HepG2 (cell line): ENCODE results near the gene PPOX. TPM values are rescaled to one million over a fixed set of nuclear protein-coding genes. Genes with fewer than 3 reads are reported as not detected.

Experiments
- ATAC-seq: fragments of 200-7000 bp; cut with Tn5 transposase; 3 replicates; pipeline ENCODE4 v1.9.1; 2020; ENCODE audit warnings: mild to moderate bottlenecking, moderate library complexity
- BruUV-seq: library from RNA; stranded (reverse); fragments of 400-500 nt; replicated peaks from 2 replicates; lab custom pipeline; 2021; lab: Mats Ljungman, UMichigan
- CTCF ChIA-PET: fragments of 300-600 bp; formaldehyde crosslinking; extraction: SDS; loops from one replicate; lab custom pipeline; 2021; ENCODE audit warnings: low total read pairs, inconsistent platforms, low intra/inter-chr PET ratio; lab: Yijun Ruan, JAX
- POLR2A ChIA-PET: fragments of 350-600 bp; sonication (Branson Sonifier 250); formaldehyde crosslinking; loops from one replicate; lab custom pipeline; 2020; ENCODE audit warnings: antibody characterized with exemption, inconsistent platforms; lab: Yijun Ruan, JAX
- DNase-seq: peaks from one replicate; pipeline ENCODE4 v3.0.0-alpha.2; 2015; ENCODE audit warnings: low spot score
- FAIRE-seq: peaks from 3 replicates; lab custom pipeline; 2011; peaks lifted over from hg19 to GRCh38; lab: Jason Lieb, UNC
- H2AFZ ChIP-seq: one replicate; pipeline ENCODE4 v1.6.1; 2011; ENCODE audit warnings: low read length, inconsistent platforms
- H3K27ac ChIP-seq: fragments of 300-600 bp; 3 replicates; pipeline ENCODE4 v1.8.0; 2011; ENCODE audit warnings: mixed run types, mild to moderate bottlenecking, mixed read lengths, low read length, inconsistent platforms; ENCODE audit not compliant: insufficient read depth; ENCODE audit errors: extremely low read length
- H3K27me3 ChIP-seq, 2 experiments: fragments of 200-600 bp in 1 of 2; 2 replicates in 1 of 2; 3 replicates in 1 of 2; pipeline versions ENCODE4 v1.6.0 to v1.8.0; 2011; ENCODE audit warnings: low read length in 2 of 2, mild to moderate bottlenecking in 2 of 2, moderate library complexity in 2 of 2, inconsistent platforms in 1 of 2; ENCODE audit not compliant: insufficient read depth in 2 of 2, control insufficient read depth in 1 of 2
- H3K36me3 ChIP-seq, 2 experiments: fragments of 200-600 bp in 1 of 2; replicated peaks in 1 of 2; 2 replicates in 1 of 2; 3 replicates in 1 of 2; pipeline versions ENCODE4 v1.5.1 to v1.8.0; 2011; ENCODE audit warnings: low read length in 2 of 2, inconsistent platforms in 1 of 2; ENCODE audit not compliant: insufficient read depth in 2 of 2, control insufficient read depth in 1 of 2
- H3K4me1 ChIP-seq: 2 replicates; pipeline ENCODE4 v1.5.1; 2012; ENCODE audit warnings: low read length, inconsistent platforms; ENCODE audit not compliant: insufficient read depth
- H3K4me2 ChIP-seq: 2 replicates; pipeline ENCODE4 v1.6.0; 2011; ENCODE audit warnings: low read depth, low read length, inconsistent platforms
- H3K4me3 ChIP-seq, 3 experiments: fragments of 200-600 bp in 1 of 3; sonication (generic), shearing (Covaris generic) in 1 of 3; replicated peaks in 1 of 3; 2 replicates each; pipeline ENCODE4 v1.5.1; 2011 to 2016; ENCODE audit warnings: low read length in 3 of 3, inconsistent platforms in 2 of 3, low read depth in 2 of 3, mild to moderate bottlenecking in 2 of 3, control low read depth in 1 of 3, mixed read lengths in 1 of 3; ENCODE audit not compliant: insufficient read depth in 1 of 3
- H3K79me2 ChIP-seq: one replicate; pipeline ENCODE4 v1.6.1; 2011; ENCODE audit warnings: low read length, inconsistent platforms; ENCODE audit not compliant: insufficient read depth
- H3K9ac ChIP-seq: 2 replicates; pipeline ENCODE4 v1.6.0; 2011; ENCODE audit warnings: mild to moderate bottlenecking, low read depth, low read length, inconsistent platforms; ENCODE audit not compliant: insufficient read depth
- H3K9me3 ChIP-seq: 2 replicates; pipeline ENCODE4 v1.5.1; 2012; ENCODE audit warnings: mild to moderate bottlenecking, low read length
- H4K20me1 ChIP-seq: 2 replicates; pipeline ENCODE4 v1.6.0; 2011; ENCODE audit warnings: inconsistent platforms, mild to moderate bottlenecking, low read length, moderate library complexity; ENCODE audit not compliant: insufficient read depth
- ATF1 ChIP-seq: IDR thresholded peaks from 2 replicates; pipeline ENCODE4 v1.6.1; 2016; ENCODE audit warnings: mild to moderate bottlenecking, control low read depth
- CREM ChIP-seq, 2 experiments: sonication (generic) in 1 of 2; formaldehyde crosslinking in 1 of 2; IDR thresholded peaks; 2 replicates each; pipeline versions ENCODE4 v1.4.0 to v1.6.1; 2016 to 2020; ENCODE audit warnings: antibody characterized with exemption in 1 of 2, mild to moderate bottlenecking in 1 of 2, missing genetic modification reagents in 1 of 2
- CTCF ChIP-seq: sonication (generic); formaldehyde crosslinking; IDR thresholded peaks from 2 replicates; pipeline ENCODE4 v1.5.0; 2020; ENCODE audit warnings: mild to moderate bottlenecking, missing genetic modification reagents, moderate library complexity
- PREB ChIP-seq: sonication (generic); formaldehyde crosslinking; IDR thresholded peaks from 2 replicates; pipeline ENCODE4 v1.4.0; 2020; ENCODE audit warnings: missing genetic modification reagents
- REXO4 ChIP-seq: sonication (generic); formaldehyde crosslinking; IDR thresholded peaks from 2 replicates; pipeline ENCODE4 v1.8.0; 2022; ENCODE audit warnings: missing genetic modification reagents, mild to moderate bottlenecking, borderline replicate concordance
- SNAPC4 ChIP-seq: sonication (generic); formaldehyde crosslinking; IDR thresholded peaks from 2 replicates; pipeline ENCODE4 v1.4.0; 2020; ENCODE audit warnings: mild to moderate bottlenecking, missing genetic modification reagents
- ZNF607 ChIP-seq: sonication (generic); formaldehyde crosslinking; IDR thresholded peaks from 2 replicates; pipeline ENCODE4 v1.5.1; 2020; ENCODE audit warnings: missing genetic modification reagents, mild to moderate bottlenecking, borderline replicate concordance
- WGBS: methylation state at CpG from one replicate; pipeline ENCODE4 v1.1.6; 2017; ENCODE audit warnings: low lambda C conversion rate; 5-methylcytosine and 5-hydroxymethylcytosine counted together
- in situ Hi-C: cut with HindIII; loops from 2 replicates; pipeline ENCODE4 v1.10.0; 2017; ENCODE audit warnings: low pct_unique_long_range_greater_than_20kb; ENCODE audit not compliant: extremely low pct_ligation_motif_present
- intact Hi-C: fragments of 100-400 bp; cut with micrococcal nuclease; formaldehyde crosslinking; loops from one replicate; pipeline ENCODE4 v1.10.0; 2022; ENCODE audit not compliant: unreplicated experiment
- polyA plus RNA-seq, 8 experiments: library from polyadenylated mRNA; depleted of rRNA in 3 of 8; stranded (reverse) in 7 of 8; unstranded in 1 of 8; fragments of >200 nt; fragmentation: Illumina TruSeq in 4 of 8; extraction: Trizol in 4 of 8; gene quantifications; 2 replicates each; pipeline versions ENCODE4 v1.2.1 to v1.2.3, GENCODE V29; 2011 to 2016; ENCODE audit warnings: low read depth in 4 of 8, missing spikeins in 1 of 8, mixed read lengths in 1 of 8; ENCODE audit not compliant: insufficient read depth in 1 of 8
- total RNA-seq, 5 experiments: library from RNA; depleted of rRNA; stranded (reverse); fragments of >200 nt; fragmentation: Illumina TruSeq; extraction: Trizol; gene quantifications; 2 replicates each; pipeline ENCODE4 v1.2.3, GENCODE V29; 2016; ENCODE audit warnings: low read depth in 1 of 5
- TF ChIP-seq, protein P1 (sequence below): sonication (generic); formaldehyde crosslinking; IDR thresholded peaks from 2 replicates; pipeline ENCODE4 v1.5.0; 2020; ENCODE audit warnings: mild to moderate bottlenecking, missing genetic modification reagents
- TF ChIP-seq, protein P2 (sequence below): sonication (generic); formaldehyde crosslinking; IDR thresholded peaks from 2 replicates; pipeline ENCODE4 v1.8.0; 2023; ENCODE audit warnings: mild to moderate bottlenecking, missing genetic modification reagents

The PPOX gene
- total and polyA plus RNA-seq, 2 of the 13 experiments (the other 11 are each of a cell fraction or from before 2014, with no cell fraction given): 15.5 to 27.7 TPM

DNA sequence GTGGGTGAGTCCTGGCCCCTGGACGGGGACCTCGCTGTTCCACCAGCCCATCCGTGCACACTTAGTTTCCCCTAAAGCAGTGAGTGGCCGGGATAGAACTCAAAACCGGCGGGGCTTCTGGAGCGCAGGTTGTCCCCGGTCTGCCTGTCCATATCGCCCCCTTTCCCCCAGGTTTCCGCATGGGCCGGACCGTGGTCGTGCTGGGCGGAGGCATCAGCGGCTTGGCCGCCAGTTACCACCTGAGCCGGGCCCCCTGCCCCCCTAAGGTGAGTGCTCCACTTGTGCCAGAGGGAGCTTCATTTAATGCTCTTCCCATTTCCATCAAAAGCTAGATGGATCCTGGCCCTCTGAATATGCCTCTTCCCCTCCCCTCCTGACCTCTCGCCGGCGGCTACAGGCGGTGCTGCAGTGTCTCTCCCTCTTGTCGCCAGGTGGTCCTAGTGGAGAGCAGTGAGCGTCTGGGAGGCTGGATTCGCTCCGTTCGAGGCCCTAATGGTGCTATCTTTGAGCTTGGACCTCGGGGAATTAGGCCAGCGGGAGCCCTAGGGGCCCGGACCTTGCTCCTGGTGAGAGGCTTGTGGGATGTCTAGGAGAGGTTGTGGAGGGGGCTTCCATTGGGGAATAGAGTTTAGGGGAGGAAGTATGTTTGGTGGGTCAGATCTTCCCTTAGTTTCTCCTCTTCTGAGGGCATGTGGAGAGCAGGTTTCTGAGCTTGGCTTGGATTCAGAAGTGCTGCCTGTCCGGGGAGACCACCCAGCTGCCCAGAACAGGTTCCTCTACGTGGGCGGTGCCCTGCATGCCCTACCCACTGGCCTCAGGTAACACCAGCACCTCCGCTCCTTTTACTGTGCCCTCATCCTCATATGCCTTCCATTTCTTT lies 683 bp downstream of the PPOX start:
- CTCF ChIA-PET: interaction anchor here (1.7 kb wide), 1 partner anchor 11 kb away, joined by 4 read pairs; the partner anchor contains the start of gene B4GALT3
- H3K9me3 ChIP-seq: no peaks in the 10 kb centered on the region
- peak overlapping the region; percentile 84 for H3K4me2 ChIP-seq
- peak overlapping the region; percentile 71 to 88 (median 74) for H3K4me3 ChIP-seq
- POLR2A ChIA-PET: interaction anchor here (0.9 to 2.9 kb wide), 13 partner anchors 10 to 153 kb away, joined by 3 to 30 read pairs (median 5); partner anchors contain the start of genes ADAMTS4, APOA2, B4GALT3 and DEDD
- ATAC-seq (peak; percentile 70), FAIRE-seq (no peak), DNase-seq (no peak)
- intact Hi-C loops: no loop called here
- peaks cover 2% of the 10 kb centered on the region for H3K79me2 ChIP-seq
- H3K9ac ChIP-seq: peak overlapping the region; percentile 80
- 12% methylated on average over 24 of the region's 33 CpGs for WGBS
- no peaks in the 10 kb centered on the region for H4K20me1 ChIP-seq
- in situ Hi-C loops: no loop called here
- H2AFZ ChIP-seq: peak overlapping the region; percentile 35
- peak overlapping the region; percentile 62 for H3K27ac ChIP-seq
- peaks cover 13 to 42% of the 10 kb centered on the region in 2 experiments for H3K36me3 ChIP-seq
- H3K27me3 ChIP-seq: no peaks in the 10 kb centered on the region
- H3K4me1 ChIP-seq: peaks cover 16% of the 10 kb centered on the region
- no TSS peak for BruUV-seq
- no peak for TF ChIP-seq ATF1 (CRISPR knock-in tag)
- TF ChIP-seq, protein P1, sequence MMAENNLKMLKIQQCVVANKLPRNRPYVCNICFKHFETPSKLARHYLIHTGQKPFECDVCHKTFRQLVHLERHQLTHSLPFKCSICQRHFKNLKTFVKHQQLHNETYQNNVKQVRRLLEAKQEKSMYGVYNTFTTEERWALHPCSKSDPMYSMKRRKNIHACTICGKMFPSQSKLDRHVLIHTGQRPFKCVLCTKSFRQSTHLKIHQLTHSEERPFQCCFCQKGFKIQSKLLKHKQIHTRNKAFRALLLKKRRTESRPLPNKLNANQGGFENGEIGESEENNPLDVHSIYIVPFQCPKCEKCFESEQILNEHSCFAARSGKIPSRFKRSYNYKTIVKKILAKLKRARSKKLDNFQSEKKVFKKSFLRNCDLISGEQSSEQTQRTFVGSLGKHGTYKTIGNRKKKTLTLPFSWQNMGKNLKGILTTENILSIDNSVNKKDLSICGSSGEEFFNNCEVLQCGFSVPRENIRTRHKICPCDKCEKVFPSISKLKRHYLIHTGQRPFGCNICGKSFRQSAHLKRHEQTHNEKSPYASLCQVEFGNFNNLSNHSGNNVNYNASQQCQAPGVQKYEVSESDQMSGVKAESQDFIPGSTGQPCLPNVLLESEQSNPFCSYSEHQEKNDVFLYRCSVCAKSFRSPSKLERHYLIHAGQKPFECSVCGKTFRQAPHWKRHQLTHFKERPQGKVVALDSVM (CRISPR knock-in tag): no peak
- TF ChIP-seq, protein P2, sequence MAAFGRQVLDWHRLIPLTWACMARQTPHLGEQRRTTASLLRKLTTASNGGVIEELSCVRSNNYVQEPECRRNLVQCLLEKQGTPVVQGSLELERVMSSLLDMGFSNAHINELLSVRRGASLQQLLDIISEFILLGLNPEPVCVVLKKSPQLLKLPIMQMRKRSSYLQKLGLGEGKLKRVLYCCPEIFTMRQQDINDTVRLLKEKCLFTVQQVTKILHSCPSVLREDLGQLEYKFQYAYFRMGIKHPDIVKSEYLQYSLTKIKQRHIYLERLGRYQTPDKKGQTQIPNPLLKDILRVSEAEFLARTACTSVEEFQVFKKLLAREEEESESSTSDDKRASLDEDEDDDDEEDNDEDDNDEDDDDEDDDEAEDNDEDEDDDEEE (CRISPR knock-in tag): no peak
- no peak for TF ChIP-seq PREB (CRISPR knock-in tag)
- TF ChIP-seq ZNF607: peak; percentile 7; the same call in 1 of the 2 replicates
- no peak for TF ChIP-seq CTCF
- no peak for TF ChIP-seq REXO4
- TF ChIP-seq CREM (IDR thresholded peaks at IDR 0.05): no peak
- TF ChIP-seq CREM (CRISPR knock-in tag; IDR thresholded peaks at IDR 0.05): no peak
- TF ChIP-seq SNAPC4 (CRISPR knock-in tag): no peak
